GM23338 (cell line): ENCODE data around the gene SIRT3. TPM values are rescaled to one million over a fixed set of nuclear protein-coding genes. Genes with fewer than 3 reads are reported as not detected.

Source experiments
- ATAC-seq: fragments of 200-7000 bp; cut with Tn5 transposase; 3 replicates; pipeline ENCODE4 v1.9.1; 2020
- DNase-seq: peaks from one replicate; pipeline ENCODE4 v3.0.0-alpha.2; 2015; ENCODE audit warnings: low spot score
- H2AFZ ChIP-seq: fragments of 200-600 bp; sonication (generic); 2 replicates; pipeline ENCODE4 v1.8.0; 2016; ENCODE audit warnings: antibody characterized with exemption, mild to moderate bottlenecking, moderate library complexity
- H3F3A ChIP-seq: fragments of 200-600 bp; sonication (generic); replicated peaks from 2 replicates; pipeline ENCODE4 v1.8.0; 2017; ENCODE audit warnings: antibody characterized with exemption, mixed run types, low read depth
- H3K27ac ChIP-seq: fragments of 200-600 bp; sonication (generic); 2 replicates; pipeline ENCODE4 v1.6.1; 2016; ENCODE audit warnings: low read depth
- H3K27me3 ChIP-seq: fragments of 200-600 bp; sonication (generic); 2 replicates; pipeline ENCODE4 v1.8.0; 2016; ENCODE audit warnings: mild to moderate bottlenecking, mixed run types, moderate library complexity; ENCODE audit not compliant: insufficient read depth
- H3K36me3 ChIP-seq: fragments of 200-600 bp; sonication (generic); 2 replicates; pipeline ENCODE4 v1.8.0; 2016; ENCODE audit warnings: mild to moderate bottlenecking; ENCODE audit not compliant: insufficient read depth
- H3K4me1 ChIP-seq: fragments of 200-600 bp; sonication (generic); 2 replicates; pipeline ENCODE4 v1.8.0; 2016; ENCODE audit warnings: mild to moderate bottlenecking, moderate library complexity; ENCODE audit not compliant: insufficient read depth
- H3K4me2 ChIP-seq: fragments of 200-600 bp; sonication (generic); 2 replicates; pipeline ENCODE4 v1.7.1; 2017; ENCODE audit warnings: mixed run types
- H3K4me3 ChIP-seq: fragments of 200-600 bp; sonication (generic); 2 replicates; pipeline ENCODE4 v1.6.1; 2016; ENCODE audit warnings: mixed run types
- H3K79me2 ChIP-seq: fragments of 200-600 bp; sonication (generic); replicated peaks from 2 replicates; pipeline ENCODE4 v1.8.0; 2017; ENCODE audit warnings: mild to moderate bottlenecking; ENCODE audit not compliant: insufficient read depth
- H3K9me2 ChIP-seq: fragments of 200-600 bp; sonication (generic); 2 replicates; pipeline ENCODE4 v1.8.0; 2017; ENCODE audit not compliant: insufficient read depth
- H4K20me1 ChIP-seq: fragments of 200-600 bp; sonication (generic); replicated peaks from 2 replicates; pipeline ENCODE4 v1.8.0; 2017; ENCODE audit warnings: mild to moderate bottlenecking; ENCODE audit not compliant: insufficient read depth
- H3K27ac Mint-ChIP-seq: 2 replicates; pipeline ENCODE4 v1.8.0; 2020; ENCODE audit warnings: inconsistent platforms, mild to moderate bottlenecking, moderate library complexity, mixed read lengths
- H3K27me3 Mint-ChIP-seq: 3 replicates; pipeline ENCODE4 v1.8.0; 2022; ENCODE audit warnings: low read depth, mild to moderate bottlenecking, moderate library complexity, mixed read lengths, inconsistent platforms; ENCODE audit not compliant: insufficient read depth, poor library complexity
- H3K36me3 Mint-ChIP-seq: 3 replicates; pipeline ENCODE4 v1.8.0; 2021; ENCODE audit warnings: low read depth, mild to moderate bottlenecking, inconsistent platforms, moderate library complexity, mixed read lengths
- H3K4me1 Mint-ChIP-seq: 3 replicates; pipeline ENCODE4 v1.8.0; 2020; ENCODE audit warnings: mild to moderate bottlenecking, inconsistent platforms, mixed read lengths
- H3K4me3 Mint-ChIP-seq: 3 replicates; pipeline ENCODE4 v1.8.0; 2021; ENCODE audit warnings: moderate library complexity, mild to moderate bottlenecking, inconsistent platforms, mixed read lengths
- H3K9me3 Mint-ChIP-seq: 3 replicates; pipeline ENCODE4 v1.8.0; 2020; ENCODE audit warnings: moderate library complexity, mild to moderate bottlenecking, inconsistent platforms, mixed read lengths
- CREB1 ChIP-seq: fragments of 250-450 bp; sonication (Bioruptor Pico); IDR thresholded peaks from 2 replicates; pipeline ENCODE4 v1.5.0; 2020; ENCODE audit warnings: low read depth, mild to moderate bottlenecking, moderate library complexity
- CTCF ChIP-seq, 2 experiments: fragments of 200-600 bp in 1 of 2; sonication (generic) in 1 of 2; conservative IDR thresholded peaks; 2 replicates each; pipeline versions ENCODE4 v1.5.1 to v1.6.1; 2016 to 2017; ENCODE audit warnings: antibody characterized with exemption in 2 of 2, low read depth in 2 of 2, mild to moderate bottlenecking in 2 of 2, moderate library complexity in 1 of 2
- ETS1 ChIP-seq: IDR thresholded peaks from 2 replicates; pipeline ENCODE4 v1.6.1; 2016; ENCODE audit warnings: antibody characterized with exemption
- EZH2 ChIP-seq: fragments of 200-600 bp; sonication (generic); IDR thresholded peaks from one replicate; pipeline ENCODE4 v1.8.0; 2017; ENCODE audit warnings: antibody characterized with exemption, mild to moderate bottlenecking, low read depth; ENCODE audit not compliant: unreplicated experiment
- EZH2phosphoT487 ChIP-seq: fragments of 200-600 bp; sonication (generic); IDR thresholded peaks from one replicate; pipeline ENCODE4 v1.8.1; 2018; ENCODE audit warnings: antibody characterized with exemption; ENCODE audit not compliant: unreplicated experiment
- NANOG ChIP-seq: IDR thresholded peaks from 2 replicates; pipeline ENCODE4 v1.6.1; 2016; ENCODE audit warnings: antibody characterized with exemption, borderline replicate concordance
- POLR2AphosphoS5 ChIP-seq: IDR thresholded peaks from 2 replicates; pipeline ENCODE4 v1.6.1; 2016; ENCODE audit warnings: antibody characterized with exemption, low read depth
- STAT1 ChIP-seq: IDR thresholded peaks from one replicate; pipeline ENCODE4 v1.6.1; 2016; ENCODE audit warnings: antibody characterized with exemption; ENCODE audit not compliant: unreplicated experiment
- ZNF114 ChIP-seq: fragments of 250-450 bp; sonication (Bioruptor Pico); IDR thresholded peaks from 2 replicates; pipeline ENCODE4 v1.5.0; 2020; ENCODE audit warnings: mild to moderate bottlenecking, moderate library complexity
- ZNF462 ChIP-seq: fragments of 250-450 bp; sonication (Bioruptor Pico); IDR thresholded peaks from 2 replicates; pipeline ENCODE4 v1.5.0; 2020; ENCODE audit warnings: mild to moderate bottlenecking, moderate library complexity
- polyA plus RNA-seq: library from polyadenylated mRNA; unstranded; fragments of >200 nt; fragmentation: Nextera tagmentation; extraction: Ambion mirVana; gene quantifications from 2 replicates; pipeline ENCODE4 v1.2.1, GENCODE V29; 2016
- total RNA-seq: library from RNA; depleted of rRNA; stranded (reverse); fragments of >200 nt; shearing (Covaris generic); gene quantifications from 2 replicates; pipeline ENCODE4 v1.2.3, GENCODE V29; 2014

The SIRT3 gene
- total and polyA plus RNA-seq, 2 experiments from 2014 or later, result 7.0 to 11.4 TPM

- ATAC-seq, result no peak
- DNase-seq, result no peak
- Histone ChIP-seq H2AFZ (no peak overlapping the region), H3K79me2 (0 out of 2 replicates have a peak, but pooled peaks cover 7% of the 10 kb centered on the region), H3K9me2 (no peaks in the 10 kb centered on the region), H3K27ac (no peak overlapping the region), H3K36me3 (no peaks in the 10 kb centered on the region), H3K4me1 (no peaks in the 10 kb centered on the region), H3K27me3 (no peaks in the 10 kb centered on the region), H4K20me1 (0 out of 2 replicates have a peak, but pooled peaks cover 3% of the 10 kb centered on the region), H3F3A (no peaks in the 10 kb centered on the region), H3K4me3 (no peak overlapping the region), H3K4me2 (no peak overlapping the region)
- no peaks in the 10 kb centered on the region for H3K9me3 Mint-ChIP-seq
- no peak for TF ChIP-seq POLR2AphosphoS5
- no peak for TF ChIP-seq ZNF114
- TF ChIP-seq CREB1, result no peak
- TF ChIP-seq CTCF (conservative IDR thresholded peaks at IDR 0.05; ENCODE audit: low read depth in 2 of 2), result no peak
- TF ChIP-seq ZNF462 (CRISPR knock-in tag), result no peak
- TF ChIP-seq EZH2, result no peak
- no peak for TF ChIP-seq ETS1
- no peak for TF ChIP-seq EZH2phosphoT487
- TF ChIP-seq STAT1, result no peak
- no peak for TF ChIP-seq NANOG
- no peak overlapping the region for H3K27ac Mint-ChIP-seq
- H3K27me3 Mint-ChIP-seq, result peaks cover 14% of the 10 kb centered on the region
- H3K36me3 Mint-ChIP-seq, result no peaks in the 10 kb centered on the region; the same call in 2 of the 3 replicates
- no peak overlapping the region; the same call in 2 of the 3 replicates for H3K4me3 Mint-ChIP-seq
- H3K4me1 Mint-ChIP-seq, result no peaks in the 10 kb centered on the region
Observed at GRCh38 chr11:225734-226453, 10.2 kb downstream of the SIRT3 start.
